ENCODE results near the gene TAS2R30.

TAS2R30 gene

GRCh38 chr12:11171145-11171968 is 36.9 kb upstream of the TAS2R30 start, which contains the start of gene SMIM10L1 (continued):
- TF ChIP-seq ZNF148 (tag by site-specific recombination; IDR thresholded peaks at IDR 0.05; ENCODE audit: borderline replicate concordance) (no peak), ZBTB21 (tag by site-specific recombination; IDR thresholded peaks at IDR 0.05) (no peak; the same call in 1 of the 2 replicates), ZNF488 (tag by site-specific recombination; IDR thresholded peaks at IDR 0.05) (no peak), ZNF112 (tag by site-specific recombination; IDR thresholded peaks at IDR 0.05) (no peak), OSR2 (tag by site-specific recombination; IDR thresholded peaks at IDR 0.05) (no peak; the same call in 1 of the 2 replicates), ZBTB6 (tag by site-specific recombination; IDR thresholded peaks at IDR 0.05) (peak; percentile 87), SCRT1 (tag by site-specific recombination; IDR thresholded peaks at IDR 0.05; ENCODE audit: borderline replicate concordance) (no peak), ZNF175 (tag by site-specific recombination; IDR thresholded peaks at IDR 0.05) (no peak), KLF7 (tag by site-specific recombination; IDR thresholded peaks at IDR 0.05; ENCODE audit: borderline replicate concordance) (no peak), ELK4 (IDR thresholded peaks at IDR 0.05; ENCODE audit: borderline replicate concordance, low read depth, low read length) (no peak), ZNF132 (tag by site-specific recombination; IDR thresholded peaks at IDR 0.05; ENCODE audit: borderline replicate concordance) (no peak), GLIS1 (tag by site-specific recombination; IDR thresholded peaks at IDR 0.05) (peak; percentile 62), KLF17 (tag by site-specific recombination; IDR thresholded peaks at IDR 0.05) (peak; percentile 55; the same call in 1 of the 2 replicates), TCF7L2 (IDR thresholded peaks at IDR 0.05; ENCODE audit: borderline replicate concordance, low read depth, low read length) (no peak), ZSCAN5A (tag by site-specific recombination; IDR thresholded peaks at IDR 0.05) (peak; percentile 58; the same call in 1 of the 2 replicates), ZNF473 (tag by site-specific recombination; IDR thresholded peaks at IDR 0.05) (no peak), ZNF341 (tag by site-specific recombination; IDR thresholded peaks at IDR 0.05; ENCODE audit: low read depth) (peak; percentile 62), MEIS1 (CRISPR knock-in tag; IDR thresholded peaks at IDR 0.05; ENCODE audit: borderline replicate concordance) (no peak), ZNF302 (tag by site-specific recombination; IDR thresholded peaks at IDR 0.05; ENCODE audit: low read depth) (no peak), ZNF792 (tag by site-specific recombination; IDR thresholded peaks at IDR 0.05) (no peak), ZNF530 (tag by site-specific recombination; IDR thresholded peaks at IDR 0.05; ENCODE audit: low read depth) (no peak), OVOL3 (tag by site-specific recombination; IDR thresholded peaks at IDR 0.05) (peak; percentile 79), ZNF747 (tag by site-specific recombination; IDR thresholded peaks at IDR 0.05) (no peak), KLF8 (tag by site-specific recombination; IDR thresholded peaks at IDR 0.05) (peak; percentile 52; the same call in 1 of the 2 replicates), BCL6B (tag by site-specific recombination; IDR thresholded peaks at IDR 0.05) (peak; percentile 98), ZNF404 (tag by site-specific recombination; IDR thresholded peaks at IDR 0.05) (no peak), ZNF571 (tag by site-specific recombination; IDR thresholded peaks at IDR 0.05) (no peak), ZBTB17 (tag by site-specific recombination; IDR thresholded peaks at IDR 0.05) (peak; percentile 94), ZNF610 (tag by site-specific recombination; IDR thresholded peaks at IDR 0.05; ENCODE audit: borderline replicate concordance) (peak; percentile 76)

Data from HEK293 (cell line).